Measurements from ENCODE around the gene ATP6V0B.

The ATP6V0B gene

GRCh38 chr1:43969746-43970466 lies 4.9 kb upstream of the ATP6V0B start, which contains the start of gene DPH2:
DPH2 (plus strand) TSS chr1:43970010; CDS start chr1:43970176, 166 bp downstream.
- peak; percentile 90 for DNase-seq (ENCODE audit: low read depth)

GRCh38 chr1:43970502-43970901 lies 4.3 kb upstream of the ATP6V0B start:
- DNase-seq (ENCODE audit: low read depth): no peak

GRCh38 chr1:43970911-43971310 lies 3.8 kb upstream of the ATP6V0B start:
- DNase-seq (ENCODE audit: low read depth): no peak

- DNase-seq (ENCODE audit: low read depth): no peak
Observed at GRCh38 chr1:43971336-43971980, 3.3 kb upstream of the ATP6V0B start.

GRCh38 chr1:43973981-43974442 lies 748 bp upstream of the ATP6V0B start:
- no peak for DNase-seq (ENCODE audit: low read depth)

GRCh38 chr1:43975249-43975961 lies 645 bp downstream of the ATP6V0B start:
- peak; percentile 10 for DNase-seq (ENCODE audit: low read depth)

GRCh38 chr1:43976045-43976444 lies 1.3 kb downstream of the ATP6V0B start:
- DNase-seq (ENCODE audit: low read depth): no peak

- no peak for DNase-seq (ENCODE audit: low read depth)
Observed at GRCh38 chr1:43976890-43977289, 2.1 kb downstream of the ATP6V0B start.

- DNase-seq (ENCODE audit: low read depth): no peak
Observed at GRCh38 chr1:43977376-43978263, 2.9 kb downstream of the ATP6V0B start.

- DNase-seq (ENCODE audit: low read depth): no peak
Observed at GRCh38 chr1:43978264-43978550, 3.4 kb downstream of the ATP6V0B start.

- peak; percentile 21 for DNase-seq (ENCODE audit: low read depth)
Observed at GRCh38 chr1:43978551-43979260, 3.9 kb downstream of the ATP6V0B start, which contains the start of gene B4GALT2. B4GALT2 (plus strand) TSS chr1:43979210; CDS start chr1:43981161, 1,951 bp downstream.

- no peak for DNase-seq (ENCODE audit: low read depth)
Observed at GRCh38 chr1:43979261-43979527, 4.4 kb downstream of the ATP6V0B start.

- peak; percentile 11 for DNase-seq (ENCODE audit: low read depth)
Observed at GRCh38 chr1:43979528-43980254, 4.9 kb downstream of the ATP6V0B start.

- DNase-seq (ENCODE audit: low read depth): no peak
Observed at GRCh38 chr1:43980255-43981134, 5.7 kb downstream of the ATP6V0B start.

GRCh38 chr1:43981135-43981491 lies 6.4 kb downstream of the ATP6V0B start:
- DNase-seq (ENCODE audit: low read depth): no peak

GRCh38 chr1:43981636-43982035 lies 6.9 kb downstream of the ATP6V0B start:
- DNase-seq (ENCODE audit: low read depth): no peak

- DNase-seq (ENCODE audit: low read depth): no peak
Observed at GRCh38 chr1:43982241-43982640, 7.5 kb downstream of the ATP6V0B start.

GRCh38 chr1:43982808-43983207 lies 8.0 kb downstream of the ATP6V0B start:
- DNase-seq (ENCODE audit: low read depth): no peak

- no peak for DNase-seq (ENCODE audit: low read depth)
Observed at GRCh38 chr1:43983253-43983899, 8.6 kb downstream of the ATP6V0B start.
